ENCODE measurements around the gene SCAMP5.

- TF ChIP-seq POLR2A (IDR thresholded peaks at IDR 0.05; ENCODE audit: low read depth, low read length) (no peak), POLR2AphosphoS5 (IDR thresholded peaks at IDR 0.05; ENCODE audit: low read depth, low read length) (no peak)
Observed at GRCh38 chr15:75038231-75038630, 42.9 kb downstream of the SCAMP5 start.
